Mucosa of stomach (tissue), 1 donor: ENCODE results near the gene MRPL20.
"Not testable (repeated sequence)": the region's sequence is repeated elsewhere in the genome, so short reads cannot be mapped to it uniquely, and the experiment has no call there.

Source experiments
- H3K27me3 ChIP-seq: one replicate; pipeline ENCODE4 v1.7.0; 2013; ENCODE audit warnings: mild to moderate bottlenecking, low read length; ENCODE audit not compliant: control insufficient read depth, insufficient read depth
- H3K36me3 ChIP-seq: one replicate; pipeline ENCODE4 v1.7.0; 2013; ENCODE audit warnings: low read length; ENCODE audit not compliant: control insufficient read depth, insufficient read depth
- H3K4me1 ChIP-seq: one replicate; pipeline ENCODE4 v1.7.0; 2013; ENCODE audit warnings: mild to moderate bottlenecking, low read length; ENCODE audit not compliant: control insufficient read depth, insufficient read depth
- H3K4me3 ChIP-seq: one replicate; pipeline ENCODE4 v1.7.0; 2013; ENCODE audit warnings: low read length
- H3K9ac ChIP-seq: one replicate; pipeline ENCODE4 v1.7.0; 2013; ENCODE audit warnings: mild to moderate bottlenecking, low read length, moderate library complexity
- H3K9me3 ChIP-seq: one replicate; pipeline ENCODE4 v1.7.0; 2013; ENCODE audit warnings: mild to moderate bottlenecking, low read length, moderate library complexity; ENCODE audit not compliant: control insufficient read depth
- donor health status: Pancreatic carcinoma.

Gene MRPL20

DNA sequence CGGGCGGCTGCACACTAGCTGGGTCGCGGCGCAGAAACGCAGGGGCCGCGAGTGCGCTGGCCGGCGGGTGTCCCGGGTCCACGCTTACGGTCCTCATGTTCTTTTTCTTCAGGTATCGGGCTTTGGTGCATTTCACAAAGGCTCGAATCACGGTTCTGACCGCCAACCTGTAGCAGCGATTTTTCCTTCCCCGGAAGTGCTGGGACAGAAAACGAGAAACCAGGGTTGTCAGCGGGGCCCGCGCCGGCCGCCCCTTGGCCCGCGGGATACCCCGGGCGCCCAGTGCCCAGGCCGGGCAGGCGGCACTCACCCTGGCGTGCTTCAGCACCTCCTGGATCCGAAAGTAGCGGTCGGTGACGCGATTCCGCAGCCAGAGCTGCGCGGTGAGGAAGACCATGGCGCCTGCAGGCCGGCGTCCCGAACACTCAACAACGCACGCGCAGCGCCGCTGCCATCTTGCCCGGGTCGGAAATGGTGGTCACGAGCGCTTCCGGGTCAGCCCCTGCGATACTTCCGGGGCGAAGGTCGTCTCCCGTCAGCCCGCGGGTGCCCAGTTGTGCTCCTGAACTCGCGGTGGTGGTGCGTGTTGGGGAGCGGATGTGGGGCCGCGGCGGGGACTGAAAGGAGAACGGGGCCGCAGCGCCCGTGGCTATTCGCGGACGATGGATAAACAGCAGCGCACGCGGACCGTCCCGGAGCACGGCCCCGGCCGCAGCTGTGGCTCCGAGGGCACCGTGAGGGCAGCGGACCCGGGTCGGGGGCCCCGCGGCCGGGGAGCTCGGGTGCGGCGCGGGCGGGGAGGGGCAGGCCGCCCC is at the start of gene MRPL20:
TSS of gene MRPL20 (minus strand) at position 473 of the 815 bp plus-strand sequence. CDS start at position 397, 76 bp downstream.
- Histone ChIP-seq H3K4me1 (peaks cover 16% of the 10 kb centered on the region), H3K36me3 (peaks cover 7% of the 10 kb centered on the region), H3K4me3 (peak within 1 kb of the TSS; percentile 97), H3K9me3 (no peaks in the 10 kb centered on the region), H3K27me3 (no peaks in the 10 kb centered on the region), H3K9ac (peak within 1 kb of the TSS; percentile 91)

DNA sequence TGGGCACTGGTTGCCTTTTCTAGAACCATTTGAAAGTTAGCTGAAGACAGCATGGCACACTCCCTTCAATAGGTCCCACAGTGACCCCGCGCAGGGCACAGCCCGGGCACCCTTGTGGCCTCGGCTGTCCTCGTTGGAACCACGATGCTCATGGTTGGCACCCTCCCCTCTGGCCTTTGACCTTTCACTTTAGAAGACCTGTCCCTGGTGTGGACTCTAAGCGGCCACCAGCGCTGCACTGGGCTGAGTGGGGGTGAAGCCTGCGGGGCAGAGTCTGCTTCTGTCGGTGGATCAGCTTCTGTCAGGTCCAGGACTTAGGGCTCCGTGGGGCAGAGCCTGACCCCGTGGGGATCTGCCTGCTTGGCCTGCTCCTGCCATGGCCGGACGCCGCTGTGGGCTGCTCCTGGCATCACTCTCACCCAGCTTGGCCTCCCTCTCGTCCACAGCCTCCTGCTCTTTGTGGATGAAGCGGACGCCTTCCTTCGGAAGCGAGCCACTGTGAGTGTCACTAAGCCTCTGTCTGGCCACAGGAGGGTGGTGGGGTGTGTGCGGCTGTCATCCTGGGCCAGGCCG is 49.7 kb upstream of the MRPL20 start:
- H3K4me1 ChIP-seq, H3K27me3 ChIP-seq, H3K4me3 ChIP-seq, H3K9ac ChIP-seq, H3K36me3 ChIP-seq, H3K9me3 ChIP-seq: not testable (repeated sequence)

DNA sequence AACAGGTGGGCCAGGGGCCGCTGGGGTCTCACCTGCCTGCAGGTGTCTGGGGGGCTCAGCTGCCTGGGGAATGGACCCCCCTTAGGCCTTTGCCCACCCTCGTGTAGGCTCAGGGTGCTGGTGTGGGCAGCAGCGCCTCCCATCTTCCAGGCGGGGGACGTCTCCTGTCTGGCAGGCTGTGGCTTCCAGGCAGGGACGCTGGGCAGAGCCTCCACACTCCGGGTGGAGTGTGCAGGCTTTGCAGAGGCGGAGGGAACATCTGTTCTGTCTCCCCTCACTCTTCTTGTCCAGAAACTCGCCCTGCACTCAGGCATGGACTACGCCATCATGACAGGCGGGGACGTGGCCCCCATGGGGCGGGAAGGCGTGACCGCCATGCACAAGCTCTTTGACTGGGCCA is 48.8 kb upstream of the MRPL20 start:
- H3K9ac ChIP-seq, H3K9me3 ChIP-seq, H3K4me1 ChIP-seq, H3K36me3 ChIP-seq, H3K4me3 ChIP-seq, H3K27me3 ChIP-seq: not testable (repeated sequence)

DNA sequence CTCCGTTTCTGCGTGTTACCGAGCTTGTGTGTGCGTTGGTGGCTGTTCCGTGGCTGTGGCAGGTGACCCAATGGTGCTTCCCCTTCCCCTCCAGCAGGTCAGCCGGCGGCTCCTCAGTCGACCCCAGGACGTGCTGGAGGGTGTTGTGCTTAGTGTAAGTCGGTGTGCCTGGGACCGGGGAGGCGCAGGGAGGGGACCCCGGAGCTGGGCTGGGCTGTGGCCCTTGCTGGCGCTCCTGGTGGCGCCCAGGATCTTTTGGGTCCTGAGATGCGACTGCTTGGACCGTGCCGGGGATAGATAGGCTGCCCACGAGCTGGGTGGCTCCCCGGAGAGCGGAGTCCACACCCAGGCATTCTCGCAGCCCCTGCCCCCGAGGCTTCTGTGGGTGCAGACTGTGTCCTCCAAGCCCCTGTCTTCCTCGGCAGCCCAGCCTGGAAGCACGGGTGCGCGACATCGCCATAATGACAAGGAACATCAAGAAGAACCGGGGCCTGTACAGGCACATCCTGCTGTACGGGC is 48.3 kb upstream of the MRPL20 start:
- no peak overlapping the region for H3K9ac ChIP-seq
- H3K36me3 ChIP-seq, result no peaks in the 10 kb centered on the region
- H3K9me3 ChIP-seq, result no peaks in the 10 kb centered on the region
- H3K4me1 ChIP-seq, result no peaks in the 10 kb centered on the region
- H3K4me3 ChIP-seq, result no peak overlapping the region
- H3K27me3 ChIP-seq, result no peaks in the 10 kb centered on the region

DNA sequence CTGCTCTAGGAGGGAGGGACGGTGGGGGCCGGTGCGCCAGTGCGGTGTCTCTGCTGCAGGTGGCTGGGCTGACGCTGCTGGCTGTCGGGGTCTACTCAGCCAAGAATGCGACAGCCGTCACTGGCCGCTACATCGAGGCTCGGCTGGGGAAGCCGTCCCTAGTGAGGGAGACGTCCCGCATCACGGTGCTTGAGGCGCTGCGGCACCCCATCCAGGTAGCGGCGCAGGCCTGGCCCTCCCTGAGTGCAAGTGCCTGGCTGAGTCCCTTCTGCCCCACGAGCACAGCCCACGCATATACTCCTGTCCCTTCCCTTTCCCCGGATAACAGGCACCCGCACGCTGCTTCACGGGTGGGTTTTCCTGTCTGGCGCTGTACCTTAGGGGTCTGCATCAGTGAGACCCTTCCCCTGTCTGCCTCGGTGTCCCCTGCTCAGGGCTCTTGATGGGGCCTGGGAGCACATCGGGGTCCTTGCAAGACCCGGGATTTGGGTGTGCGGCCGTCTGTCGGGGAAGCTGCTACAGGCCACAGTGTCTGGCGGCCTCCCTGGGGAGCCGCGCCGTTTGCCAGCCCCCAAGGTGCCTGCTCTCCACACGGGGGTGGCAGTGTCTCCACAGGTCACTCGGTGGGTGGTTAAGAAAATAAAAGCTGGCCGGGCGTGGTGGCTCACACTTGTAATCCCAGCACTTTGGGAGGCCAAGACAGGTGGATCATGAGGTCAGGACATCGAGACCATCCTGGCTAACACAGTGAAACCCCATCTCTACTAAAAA is 47.4 kb upstream of the MRPL20 start:
- not testable (repeated sequence) for H3K4me3 ChIP-seq, H3K9me3 ChIP-seq, H3K4me1 ChIP-seq, H3K36me3 ChIP-seq, H3K9ac ChIP-seq, H3K27me3 ChIP-seq

DNA sequence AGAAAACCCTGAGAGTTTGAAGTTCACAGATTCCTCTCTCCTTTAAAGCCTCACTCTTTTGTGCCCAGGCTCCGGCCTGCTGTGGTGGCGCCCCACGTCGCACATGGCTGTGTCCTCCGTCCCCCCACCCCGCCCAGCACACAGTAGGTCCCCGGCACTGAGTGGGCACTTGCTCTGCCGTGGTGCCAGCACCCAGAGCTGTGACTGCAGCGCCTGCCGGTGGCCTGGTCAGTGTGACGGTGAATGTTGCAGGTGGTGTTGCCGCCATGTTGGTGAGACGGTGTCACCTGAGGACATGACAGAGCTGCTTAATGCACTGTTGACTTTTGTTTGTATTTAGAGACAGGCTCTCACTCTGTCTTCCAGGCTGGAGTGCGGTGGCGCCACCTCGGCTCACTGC is 45.8 kb upstream of the MRPL20 start:
- Histone ChIP-seq H3K27me3 (no peaks in the 10 kb centered on the region), H3K9me3 (no peaks in the 10 kb centered on the region), H3K36me3 (no peaks in the 10 kb centered on the region), H3K9ac (no peak overlapping the region), H3K4me1 (no peaks in the 10 kb centered on the region), H3K4me3 (no peak overlapping the region)

DNA sequence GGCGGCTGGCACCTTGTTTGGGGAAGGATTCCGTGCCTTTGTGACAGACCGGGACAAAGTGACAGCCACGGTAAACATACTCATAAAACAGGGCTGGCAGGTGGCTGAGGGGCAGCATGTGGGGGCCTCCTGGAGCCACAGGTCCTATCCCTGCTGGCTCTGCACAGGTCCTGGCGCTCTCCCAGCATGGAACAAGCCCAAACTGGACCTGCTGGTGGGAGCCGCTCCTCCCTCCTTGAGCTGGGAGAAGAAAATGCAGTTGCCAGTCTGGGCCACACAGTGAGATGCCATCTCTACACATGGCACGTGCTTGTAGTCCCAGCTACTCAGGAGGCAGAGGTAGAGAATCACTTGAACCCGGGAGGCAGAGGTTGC is 45.3 kb upstream of the MRPL20 start:
- H3K4me1 ChIP-seq, H3K36me3 ChIP-seq, H3K9ac ChIP-seq: not testable (repeated sequence)

DNA sequence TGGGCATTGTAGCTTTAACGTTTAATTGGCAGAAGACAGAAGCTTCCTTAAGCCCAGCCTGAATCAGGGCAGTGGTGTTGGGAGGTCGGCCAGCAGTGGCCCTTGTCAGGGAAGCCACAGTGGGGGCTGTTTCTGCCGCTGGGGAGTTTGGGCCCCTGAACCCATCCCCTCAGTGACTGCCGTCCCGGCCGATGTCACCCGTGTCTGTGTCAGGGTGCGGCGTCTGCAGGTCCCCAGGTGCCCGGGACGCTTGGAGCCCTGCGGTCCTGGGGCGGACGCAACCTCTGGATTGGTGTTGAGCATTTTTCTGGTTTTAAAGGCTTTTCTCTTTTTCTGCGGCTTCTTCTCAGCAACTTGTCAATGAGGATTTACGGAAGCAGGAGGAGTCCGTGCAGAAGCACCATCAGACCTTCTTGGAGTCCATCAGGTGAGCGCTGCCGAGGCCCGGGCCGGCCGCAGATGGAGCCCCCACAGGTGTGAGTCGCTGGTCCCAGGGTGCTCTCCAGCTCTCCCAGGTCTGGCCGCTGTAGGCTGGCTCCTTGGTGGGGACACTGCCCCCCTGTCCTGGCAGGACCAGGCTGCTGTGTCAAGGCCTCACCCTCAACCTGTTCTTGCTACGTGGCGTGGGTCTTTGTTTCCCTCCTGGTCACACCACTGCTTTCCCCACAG is 44.7 kb upstream of the MRPL20 start:
- Histone ChIP-seq H3K4me3 (no peak overlapping the region), H3K4me1 (no peaks in the 10 kb centered on the region), H3K9ac (no peak overlapping the region), H3K27me3 (no peaks in the 10 kb centered on the region), H3K9me3 (no peaks in the 10 kb centered on the region), H3K36me3 (no peaks in the 10 kb centered on the region)

More for the DNA sequence above, 45.3 kb upstream of the MRPL20 start:
- H3K4me3 ChIP-seq, H3K27me3 ChIP-seq, H3K9me3 ChIP-seq: not testable (repeated sequence)

DNA sequence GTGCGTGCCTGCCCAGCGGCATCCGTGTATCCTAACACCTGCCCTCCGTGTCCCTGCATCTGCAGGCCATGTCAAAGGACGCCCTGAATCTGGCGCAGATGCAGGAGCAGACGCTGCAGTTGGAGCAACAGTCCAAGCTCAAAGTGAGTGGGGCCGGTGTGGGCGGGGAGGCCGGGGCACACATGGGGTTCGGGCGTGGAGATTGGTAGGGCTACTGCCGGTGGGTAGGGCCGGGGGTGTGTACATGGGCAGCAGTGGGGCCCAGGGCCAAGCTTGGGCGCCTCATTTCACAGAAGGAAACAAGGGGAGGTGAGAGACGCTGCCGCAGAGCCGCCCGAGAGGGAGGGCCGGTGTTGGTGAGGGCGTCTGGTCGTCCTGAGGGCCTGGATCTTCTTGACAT is 43.5 kb upstream of the MRPL20 start:
- not testable (repeated sequence) for H3K4me1 ChIP-seq, H3K36me3 ChIP-seq, H3K9me3 ChIP-seq, H3K4me3 ChIP-seq, H3K9ac ChIP-seq, H3K27me3 ChIP-seq

DNA sequence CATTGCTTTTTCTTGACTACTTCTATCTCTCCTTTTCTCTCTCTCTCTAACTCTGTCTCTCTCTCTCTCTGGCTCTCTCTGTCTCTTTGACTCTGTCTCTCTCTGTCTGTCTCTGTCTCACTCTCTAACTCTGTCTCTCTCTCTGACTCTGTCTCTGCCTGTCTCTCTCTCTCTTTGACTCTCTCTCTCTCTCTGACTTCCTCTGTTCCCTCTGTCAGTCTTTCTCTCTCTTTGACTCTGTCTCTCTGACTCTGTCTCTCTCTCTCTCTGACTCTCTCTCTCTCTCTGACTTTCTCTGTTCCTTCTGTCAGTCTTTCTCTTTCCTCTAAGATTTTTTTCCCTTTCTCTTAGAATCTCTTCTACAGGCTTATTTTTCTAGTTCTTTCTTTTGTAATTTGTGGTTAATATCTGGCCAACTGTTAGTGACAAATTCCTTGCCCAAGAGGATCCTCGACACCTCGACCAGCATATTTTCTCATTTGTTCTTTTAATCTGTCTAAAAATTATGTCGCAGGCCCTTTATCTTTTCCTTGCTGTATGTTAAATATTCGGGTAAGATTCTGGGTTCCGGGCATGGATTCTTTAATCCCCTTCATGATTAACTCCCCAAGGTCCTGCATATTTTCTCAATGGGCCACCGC is 42.1 kb upstream of the MRPL20 start, which contains the start of gene ATAD3C:
TSS of gene ATAD3C (plus strand) at position 591 of the 641 bp plus-strand sequence. CDS start 995 bp downstream, outside the sequence.
- no peaks in the 10 kb centered on the region for H3K9me3 ChIP-seq
- no peak within 1 kb of the TSS for H3K4me3 ChIP-seq
- H3K4me1 ChIP-seq, result no peaks in the 10 kb centered on the region
- H3K9ac ChIP-seq, result no peak within 1 kb of the TSS
- H3K36me3 ChIP-seq, result no peaks in the 10 kb centered on the region
- no peaks in the 10 kb centered on the region for H3K27me3 ChIP-seq

DNA sequence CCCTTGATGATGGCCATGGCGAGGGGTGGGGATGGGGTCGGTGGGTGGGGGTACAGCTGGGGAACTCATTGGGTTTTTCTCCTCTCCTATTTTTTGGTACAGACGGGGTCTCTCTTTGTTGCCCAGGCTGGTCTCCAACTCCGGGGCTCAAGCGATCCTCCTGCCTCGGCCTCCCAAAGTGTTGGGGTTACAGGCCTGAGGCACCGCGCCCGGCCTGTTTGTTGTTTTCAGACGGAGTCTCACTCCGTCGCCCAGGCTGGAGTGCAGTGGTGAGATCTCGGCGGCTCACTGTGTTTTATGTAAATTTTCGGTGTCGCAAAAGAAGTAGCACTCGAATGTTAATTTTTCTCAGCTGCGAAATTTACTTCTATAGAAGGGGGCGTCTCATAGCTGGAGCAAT is 39.5 kb upstream of the MRPL20 start:
- H3K4me3 ChIP-seq, H3K9me3 ChIP-seq, H3K36me3 ChIP-seq, H3K27me3 ChIP-seq, H3K9ac ChIP-seq, H3K4me1 ChIP-seq: not testable (repeated sequence)
